WI38 (cell line): ENCODE measurements around the gene UBR4.

Experiments
- H3K4me3 ChIP-seq: 2 replicates; pipeline ENCODE4 v1.5.1; 2011; ENCODE audit warnings: low read depth, mild to moderate bottlenecking, control low read depth, low read length
- TF ChIP-seq, protein P1 (sequence below): IDR thresholded peaks from 2 replicates; pipeline ENCODE4 v1.5.1; 2012; ENCODE audit warnings: low read depth, mild to moderate bottlenecking, control low read depth, low read length

Gene UBR4

DNA sequence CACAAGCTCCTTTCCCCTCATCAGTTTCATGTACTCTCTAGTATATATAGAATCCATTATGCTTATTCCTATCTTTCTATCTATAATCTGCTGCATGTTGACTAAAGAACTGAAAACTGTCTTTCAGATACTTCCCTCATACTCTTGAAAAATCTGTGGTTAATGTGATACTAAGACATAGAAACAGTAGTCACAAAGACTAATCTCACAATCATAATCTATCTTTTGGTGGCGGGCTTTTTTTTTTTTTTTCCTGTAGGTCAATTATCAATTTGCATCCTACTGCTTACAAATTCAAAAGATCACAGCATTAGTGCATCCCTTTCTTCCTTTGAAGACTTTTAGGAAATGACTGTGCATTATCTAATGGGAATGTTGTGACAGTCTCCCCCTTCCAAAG is 4.7 kb downstream of the UBR4 start:
- TF ChIP-seq, protein P1, sequence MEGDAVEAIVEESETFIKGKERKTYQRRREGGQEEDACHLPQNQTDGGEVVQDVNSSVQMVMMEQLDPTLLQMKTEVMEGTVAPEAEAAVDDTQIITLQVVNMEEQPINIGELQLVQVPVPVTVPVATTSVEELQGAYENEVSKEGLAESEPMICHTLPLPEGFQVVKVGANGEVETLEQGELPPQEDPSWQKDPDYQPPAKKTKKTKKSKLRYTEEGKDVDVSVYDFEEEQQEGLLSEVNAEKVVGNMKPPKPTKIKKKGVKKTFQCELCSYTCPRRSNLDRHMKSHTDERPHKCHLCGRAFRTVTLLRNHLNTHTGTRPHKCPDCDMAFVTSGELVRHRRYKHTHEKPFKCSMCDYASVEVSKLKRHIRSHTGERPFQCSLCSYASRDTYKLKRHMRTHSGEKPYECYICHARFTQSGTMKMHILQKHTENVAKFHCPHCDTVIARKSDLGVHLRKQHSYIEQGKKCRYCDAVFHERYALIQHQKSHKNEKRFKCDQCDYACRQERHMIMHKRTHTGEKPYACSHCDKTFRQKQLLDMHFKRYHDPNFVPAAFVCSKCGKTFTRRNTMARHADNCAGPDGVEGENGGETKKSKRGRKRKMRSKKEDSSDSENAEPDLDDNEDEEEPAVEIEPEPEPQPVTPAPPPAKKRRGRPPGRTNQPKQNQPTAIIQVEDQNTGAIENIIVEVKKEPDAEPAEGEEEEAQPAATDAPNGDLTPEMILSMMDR = no peak
- H3K4me3 ChIP-seq = no peak overlapping the region

DNA sequence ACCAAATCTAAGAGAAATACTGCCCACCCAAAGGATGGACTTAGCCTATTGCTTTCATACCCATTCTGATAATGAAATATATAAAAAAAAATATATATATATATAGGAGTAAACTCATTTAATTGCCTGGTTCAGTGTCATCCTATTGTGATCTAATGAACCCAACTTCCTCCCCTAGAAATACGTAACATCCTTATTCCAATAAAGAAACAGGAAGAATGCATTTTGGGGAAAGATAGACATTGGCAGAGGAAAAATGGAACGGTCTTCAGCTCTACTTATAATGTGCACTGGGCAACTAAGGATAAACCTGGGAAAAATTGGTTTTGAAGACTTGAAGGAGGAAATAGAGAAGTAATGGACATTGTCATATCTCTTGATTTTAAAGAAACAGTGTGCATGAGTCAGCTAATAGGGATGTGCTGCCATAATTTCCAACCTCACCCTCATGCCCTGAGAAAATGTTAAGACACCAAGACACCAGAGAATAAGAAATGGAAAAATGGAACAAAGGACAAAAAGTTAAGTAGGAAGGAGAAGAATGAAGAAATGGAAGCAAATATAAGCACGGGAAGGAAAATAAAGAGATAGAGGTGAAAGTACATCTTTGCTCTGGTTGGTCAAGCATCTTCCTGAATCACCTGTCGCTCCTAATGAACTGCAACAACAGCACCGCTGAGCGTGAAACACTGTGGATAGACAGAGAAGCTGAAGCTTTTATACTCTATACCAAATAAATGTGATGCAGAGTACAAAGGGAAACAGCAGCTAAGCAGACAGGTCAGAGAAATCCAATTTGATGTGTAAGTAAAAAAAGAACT is 5.4 kb downstream of the UBR4 start:
- H3K4me3 ChIP-seq = no peak overlapping the region
- TF ChIP-seq, protein P1 = no peak

- TF ChIP-seq, protein P1 = no peak
- H3K4me3 ChIP-seq = no peak overlapping the region
Observed at GRCh38 chr1:19203440-19203839, 6.6 kb downstream of the UBR4 start.

DNA sequence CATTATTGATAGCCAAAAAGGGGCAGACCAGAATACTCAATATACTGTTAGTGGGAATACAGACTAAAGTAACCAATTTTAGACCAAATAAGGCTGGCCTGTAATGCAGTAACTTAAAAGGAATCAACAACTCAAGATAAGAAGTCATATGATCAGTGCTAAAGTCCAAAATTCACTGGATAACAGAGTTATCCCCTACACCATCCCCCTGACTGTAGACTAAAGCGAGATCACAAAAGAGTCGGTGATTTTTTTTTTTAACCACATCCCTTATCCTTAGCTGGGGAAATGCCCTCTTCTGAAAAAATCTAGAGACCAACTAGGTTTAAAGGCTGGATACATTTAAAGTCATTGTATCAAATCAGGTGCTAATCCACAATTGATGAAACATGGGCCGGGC is 7.7 kb downstream of the UBR4 start:
- no peak overlapping the region for H3K4me3 ChIP-seq
- TF ChIP-seq, protein P1 = no peak

GRCh38 chr1:19199969-19200604 is 10.0 kb downstream of the UBR4 start:
- TF ChIP-seq, protein P1 = no peak

DNA sequence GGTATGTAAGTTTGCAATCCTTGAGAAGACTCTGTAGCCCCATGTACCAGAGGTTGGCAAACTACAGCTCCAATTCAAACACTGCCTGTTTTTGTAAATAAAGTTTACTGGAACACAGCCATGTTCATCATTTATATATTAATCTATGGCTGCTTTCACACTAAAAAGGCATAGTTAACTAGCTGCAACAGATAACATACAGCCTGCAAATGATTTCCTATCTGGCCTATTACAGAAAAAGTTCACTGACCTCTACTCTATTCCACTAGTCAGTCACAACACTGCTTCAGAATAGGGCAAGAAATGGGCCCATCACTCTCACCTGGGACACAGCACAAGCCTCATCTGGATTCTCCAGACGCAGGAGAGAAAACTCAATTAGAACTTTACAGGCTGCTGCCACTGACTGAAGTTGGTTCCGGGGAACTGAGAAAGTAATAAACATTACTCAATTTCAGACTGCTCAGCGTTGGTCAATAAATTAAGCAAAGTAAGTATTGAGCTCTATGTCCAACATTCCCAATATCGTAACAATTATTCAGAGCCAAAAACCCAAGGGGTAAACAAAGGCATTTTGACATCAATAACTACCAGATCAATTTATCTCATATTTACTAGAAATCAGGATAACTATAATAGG is 10.6 kb downstream of the UBR4 start:
- H3K4me3 ChIP-seq = no peak overlapping the region
- TF ChIP-seq, protein P1 = no peak

More at GRCh38 chr1:19199969-19200604, 10.0 kb downstream of the UBR4 start:
- H3K4me3 ChIP-seq = no peak overlapping the region

GRCh38 chr1:19198820-19199219 is 11.2 kb downstream of the UBR4 start:
- TF ChIP-seq, protein P1 = no peak
- no peak overlapping the region for H3K4me3 ChIP-seq
